HG02938 (cell line): ENCODE results near the gene CSRNP3.
"Not testable (repeated sequence)": the region's sequence is repeated elsewhere in the genome, so short reads cannot be mapped to it uniquely, and the experiment has no call there.

Experiments
- ATAC-seq: cut with Tn5 transposase; IDR thresholded peaks from one replicate; pipeline ENCODE4 v1.9.1; 2021; ENCODE audit warnings: mild to moderate bottlenecking, moderate library complexity; ENCODE audit not compliant: unreplicated experiment

Gene CSRNP3

GRCh38 chr2:165584126-165584654 lies 114.7 kb downstream of the CSRNP3 start:
- ATAC-seq, result no peak

- no peak for ATAC-seq
Observed at GRCh38 chr2:165586019-165586418, 116.5 kb downstream of the CSRNP3 start.

- ATAC-seq, result peak; percentile 84
Observed at GRCh38 chr2:165587335-165587938, 117.9 kb downstream of the CSRNP3 start.

- not testable (repeated sequence) for ATAC-seq
Observed at GRCh38 chr2:165590999-165591398, 121.5 kb downstream of the CSRNP3 start.

GRCh38 chr2:165593081-165593480 lies 123.6 kb downstream of the CSRNP3 start:
- no peak for ATAC-seq

GRCh38 chr2:165594231-165594934 lies 124.9 kb downstream of the CSRNP3 start:
- ATAC-seq, result peak; percentile 61

- ATAC-seq, result peak; percentile 79
Observed at GRCh38 chr2:165594935-165595255, 125.4 kb downstream of the CSRNP3 start.

GRCh38 chr2:165596788-165597187 lies 127.3 kb downstream of the CSRNP3 start:
- no peak for ATAC-seq

GRCh38 chr2:165601065-165601830 lies 131.8 kb downstream of the CSRNP3 start:
- no peak for ATAC-seq

GRCh38 chr2:165601928-165602521 lies 132.5 kb downstream of the CSRNP3 start:
- no peak for ATAC-seq

- no peak for ATAC-seq
Observed at GRCh38 chr2:165609672-165610071, 140.2 kb downstream of the CSRNP3 start.

- no peak for ATAC-seq
Observed at GRCh38 chr2:165610591-165611029, 141.1 kb downstream of the CSRNP3 start.

- ATAC-seq, result no peak
Observed at GRCh38 chr2:165617741-165618481, 148.4 kb downstream of the CSRNP3 start.

- no peak for ATAC-seq
Observed at GRCh38 chr2:165618806-165619205, 149.3 kb downstream of the CSRNP3 start.

- ATAC-seq, result no peak
Observed at GRCh38 chr2:165621086-165621560, 151.6 kb downstream of the CSRNP3 start.

GRCh38 chr2:165623161-165623560 lies 153.7 kb downstream of the CSRNP3 start:
- no peak for ATAC-seq

GRCh38 chr2:165623783-165624469 lies 154.4 kb downstream of the CSRNP3 start:
- no peak for ATAC-seq

- ATAC-seq, result no peak
Observed at GRCh38 chr2:165624470-165624800, 154.9 kb downstream of the CSRNP3 start.

GRCh38 chr2:165627470-165627869 lies 158.0 kb downstream of the CSRNP3 start:
- peak; percentile 52 for ATAC-seq

GRCh38 chr2:165629776-165630175 lies 160.3 kb downstream of the CSRNP3 start:
- no peak for ATAC-seq
